Upper lobe of left lung (tissue), 4 donors: ENCODE measurements around the gene VAPB.

ENCODE experiments used
- POLR2A ChIP-seq, 4 donors: fragments of 450-650 bp; IDR thresholded peaks; one replicate each; pipeline ENCODE4 v1.5.1; 2016 to 2017; ENCODE audit warnings: antibody characterized with exemption in 4 of 4, mild to moderate bottlenecking in 2 of 4
- POLR2AphosphoS5 ChIP-seq, 2 donors: sonication (generic); formaldehyde crosslinking; IDR thresholded peaks; one replicate each; pipeline ENCODE4 v1.5.1; 2017; ENCODE audit warnings: antibody characterized with exemption in 2 of 2
- TF ChIP-seq, protein P1 (sequence below), 6 experiments: fragments of 450-650 bp in 4 of 6; fragments of 200-600 bp in 2 of 6; sonication (generic) in 2 of 6; IDR thresholded peaks; one replicate each; pipeline ENCODE4 v1.5.1; 2016 to 2019; ENCODE audit warnings: antibody characterized with exemption in 6 of 6

DNA sequence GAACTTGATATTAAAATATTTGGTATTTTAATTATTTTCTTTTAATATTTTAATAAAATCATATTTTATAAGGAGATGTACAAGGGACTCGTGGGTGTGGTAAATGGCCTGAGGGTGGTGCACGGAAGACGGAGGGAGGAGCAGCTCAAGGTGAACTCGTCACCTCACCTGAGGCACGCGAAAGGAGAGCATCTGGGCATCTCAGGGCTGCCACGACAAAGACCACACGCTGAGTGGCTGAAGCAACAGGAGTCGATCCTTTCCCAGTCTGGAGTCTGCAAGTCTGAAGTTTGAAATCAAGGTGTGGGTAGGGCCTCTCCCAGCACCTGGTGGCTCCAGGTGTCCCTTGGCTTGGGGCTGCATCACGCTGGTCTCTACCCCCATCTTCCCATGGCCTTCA is 86.4 kb downstream of the VAPB start:
- TF ChIP-seq, protein P1, sequence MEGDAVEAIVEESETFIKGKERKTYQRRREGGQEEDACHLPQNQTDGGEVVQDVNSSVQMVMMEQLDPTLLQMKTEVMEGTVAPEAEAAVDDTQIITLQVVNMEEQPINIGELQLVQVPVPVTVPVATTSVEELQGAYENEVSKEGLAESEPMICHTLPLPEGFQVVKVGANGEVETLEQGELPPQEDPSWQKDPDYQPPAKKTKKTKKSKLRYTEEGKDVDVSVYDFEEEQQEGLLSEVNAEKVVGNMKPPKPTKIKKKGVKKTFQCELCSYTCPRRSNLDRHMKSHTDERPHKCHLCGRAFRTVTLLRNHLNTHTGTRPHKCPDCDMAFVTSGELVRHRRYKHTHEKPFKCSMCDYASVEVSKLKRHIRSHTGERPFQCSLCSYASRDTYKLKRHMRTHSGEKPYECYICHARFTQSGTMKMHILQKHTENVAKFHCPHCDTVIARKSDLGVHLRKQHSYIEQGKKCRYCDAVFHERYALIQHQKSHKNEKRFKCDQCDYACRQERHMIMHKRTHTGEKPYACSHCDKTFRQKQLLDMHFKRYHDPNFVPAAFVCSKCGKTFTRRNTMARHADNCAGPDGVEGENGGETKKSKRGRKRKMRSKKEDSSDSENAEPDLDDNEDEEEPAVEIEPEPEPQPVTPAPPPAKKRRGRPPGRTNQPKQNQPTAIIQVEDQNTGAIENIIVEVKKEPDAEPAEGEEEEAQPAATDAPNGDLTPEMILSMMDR (IDR thresholded peaks at IDR 0.05), result no peak
- TF ChIP-seq POLR2A (IDR thresholded peaks at IDR 0.05), result no peak
- TF ChIP-seq POLR2AphosphoS5 (IDR thresholded peaks at IDR 0.05), result no peak
